Measurements from ENCODE around the gene RTCB.

Gene RTCB

DNA sequence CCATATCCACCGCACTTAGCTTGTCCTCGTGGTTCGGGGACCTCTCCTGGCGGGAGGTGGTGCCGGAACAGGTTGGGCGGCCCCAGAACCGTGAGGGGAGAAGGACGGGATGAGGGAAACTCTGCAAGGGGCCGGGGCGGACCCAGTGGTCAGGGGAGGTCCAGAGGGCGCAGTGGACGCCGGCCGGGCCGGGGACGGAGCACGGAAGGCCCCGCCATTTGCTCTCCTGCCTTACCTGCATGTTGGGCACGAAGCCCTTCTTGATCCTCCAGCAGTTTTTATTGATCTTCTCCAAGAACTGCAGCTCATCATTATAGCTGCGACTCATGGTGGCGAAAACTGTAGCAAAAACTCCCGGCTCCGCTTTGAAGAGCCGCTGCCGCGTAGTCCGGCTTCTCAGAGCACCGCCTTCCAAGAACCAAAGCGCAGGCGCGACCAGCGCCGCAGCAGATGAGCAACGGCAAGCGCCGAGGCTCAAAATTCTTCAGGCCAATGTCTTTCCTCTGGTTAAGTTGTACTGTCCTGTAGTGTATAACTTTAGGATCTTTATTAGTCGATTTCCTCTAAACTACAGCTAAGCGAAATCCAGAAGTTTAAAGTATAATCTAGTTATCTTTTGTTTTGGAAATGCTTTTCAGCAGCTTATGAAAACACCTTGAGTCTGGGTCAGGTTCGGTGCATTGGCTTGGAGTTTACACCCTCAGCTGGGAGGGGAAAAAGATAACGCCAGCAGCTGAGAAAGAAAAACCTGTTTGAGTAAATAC is at the start of gene RTCB:
Gene RTCB (minus strand): TSS at position 419 of the 764 bp plus-strand sequence. CDS start 91 bp downstream, at position 328.
- peak; percentile 95 for DNase-seq

DNA sequence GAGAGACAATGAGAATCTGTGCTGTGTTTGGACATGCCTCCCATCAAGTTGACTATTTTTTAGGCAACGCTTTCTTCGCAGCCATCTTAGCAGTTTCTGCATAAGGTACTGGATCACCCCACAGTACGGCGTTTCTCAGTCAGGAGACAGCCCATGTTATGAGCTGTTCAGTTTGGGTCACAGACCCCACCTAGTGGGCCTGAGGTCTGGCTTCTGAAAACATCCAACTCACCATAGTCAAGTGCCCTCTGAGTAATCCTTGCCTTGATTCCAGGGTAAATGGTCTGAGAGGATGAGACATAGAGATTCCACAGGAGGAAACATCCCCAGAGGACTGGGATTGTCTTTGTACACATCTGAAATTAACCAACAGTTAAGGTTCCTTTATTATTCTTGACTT is 45.0 kb upstream of the RTCB start:
- no peak for DNase-seq

DNA sequence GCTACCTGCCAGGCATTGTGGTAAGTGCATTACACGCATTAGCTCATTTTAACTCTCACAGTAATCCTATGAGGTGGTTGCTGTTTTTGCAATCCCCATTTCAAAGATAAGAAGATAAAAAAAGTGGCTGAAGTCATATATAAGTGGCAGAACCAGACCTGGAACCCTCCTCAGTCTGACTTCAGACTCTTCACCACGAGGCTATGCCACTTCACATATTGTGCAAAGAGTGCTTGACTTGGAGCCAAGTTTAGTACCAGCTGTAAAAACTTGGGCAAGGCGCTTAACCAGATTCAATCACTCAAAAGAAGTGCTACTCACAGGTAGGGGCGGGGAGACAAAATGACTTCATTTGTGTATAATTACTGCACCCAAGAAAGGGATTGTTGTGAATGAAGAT is 36.9 kb upstream of the RTCB start:
- DNase-seq = no peak

DNA sequence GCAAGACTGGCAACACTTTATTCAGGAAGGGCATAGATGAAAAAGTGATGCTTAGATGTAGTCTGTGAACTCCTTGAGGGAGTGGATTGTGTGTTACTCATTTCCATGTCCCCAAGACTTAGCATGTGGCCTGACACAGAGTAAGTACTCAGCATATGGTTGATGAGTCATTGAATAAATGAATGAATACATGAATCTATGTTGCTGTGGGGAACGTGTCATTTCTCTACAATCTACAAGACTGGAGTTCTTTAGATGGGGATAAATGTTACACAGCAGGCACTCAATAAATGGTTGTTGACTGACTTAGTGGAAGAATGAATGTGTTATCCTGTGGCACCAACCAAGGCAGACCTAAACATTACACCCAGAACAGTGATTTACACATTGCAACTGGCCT is 34.3 kb upstream of the RTCB start:
- DNase-seq = no peak

DNA sequence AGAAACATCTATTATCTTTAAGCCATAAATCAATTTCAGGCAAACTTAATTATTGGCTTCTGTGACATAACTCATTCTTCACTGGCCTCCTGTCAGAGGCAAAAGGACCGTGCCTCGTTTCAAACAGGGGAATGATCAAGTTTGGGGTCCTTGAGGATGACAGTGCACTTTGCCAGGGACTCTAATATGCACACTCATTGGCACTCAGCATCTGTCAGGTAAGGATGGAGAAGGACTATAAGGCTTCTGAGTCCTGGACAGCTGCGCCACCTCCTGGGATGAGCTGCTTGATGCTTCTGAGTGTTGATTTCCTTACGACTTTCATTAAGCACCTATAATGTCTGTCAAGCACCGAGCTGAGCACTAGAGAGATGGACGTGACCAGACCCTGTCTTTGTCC is 32.0 kb upstream of the RTCB start:
- DNase-seq = peak; percentile 31

DNA sequence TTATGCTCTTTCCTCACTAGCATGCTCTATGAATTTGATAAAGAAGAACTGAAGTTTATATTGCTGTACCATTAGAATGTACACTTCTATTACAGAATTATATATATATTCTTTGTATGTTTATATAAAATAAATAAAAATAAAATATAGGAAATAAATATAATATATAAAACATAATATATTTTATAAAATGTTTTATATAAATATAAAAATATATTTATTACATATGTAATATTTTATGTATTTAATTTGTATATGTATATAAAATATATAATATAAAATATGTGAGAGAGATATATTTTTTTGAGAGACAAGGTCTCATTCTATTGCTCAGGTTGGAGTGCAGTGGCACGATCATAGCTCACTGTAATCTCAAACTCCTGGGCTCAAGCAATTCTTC is 18.3 kb upstream of the RTCB start:
- DNase-seq = no peak

DNA sequence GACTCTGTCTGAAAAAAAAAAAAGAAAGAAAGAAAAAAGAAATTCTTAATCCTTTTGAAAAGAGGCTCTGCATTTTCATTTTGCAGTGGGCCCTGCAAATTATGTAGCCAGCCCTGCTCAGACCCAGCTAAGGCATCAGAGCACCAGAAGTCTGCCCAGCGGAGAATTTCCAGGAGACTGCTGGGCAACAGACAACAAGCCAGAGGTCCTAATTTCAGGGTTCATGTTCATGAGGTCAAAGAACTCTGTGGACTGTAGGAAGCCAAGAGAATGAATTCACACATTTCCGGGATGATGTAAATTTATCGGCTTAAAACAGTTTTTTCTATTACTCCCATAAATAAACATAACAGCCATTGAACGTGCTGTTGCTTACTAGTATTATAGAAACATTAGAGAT is 14.8 kb upstream of the RTCB start:
- no peak for DNase-seq

DNA sequence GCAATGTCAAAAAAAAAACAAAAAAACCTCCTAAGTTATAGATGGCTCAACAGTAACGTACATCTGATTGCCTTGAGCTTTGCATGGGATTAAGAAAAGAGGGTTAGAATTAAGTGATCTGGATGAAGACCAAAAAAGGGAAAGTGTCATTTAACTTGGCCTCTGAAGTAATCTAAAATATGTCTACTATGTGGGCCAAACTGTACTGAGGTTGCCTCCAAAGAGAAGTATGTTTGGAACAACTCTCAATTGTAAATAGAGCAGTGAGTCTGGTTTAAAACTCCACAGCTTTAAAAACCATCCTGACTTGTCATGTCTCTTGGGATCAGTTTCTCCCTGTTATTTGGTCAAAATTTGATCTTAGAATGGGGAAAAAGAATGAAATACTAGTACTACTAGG is 11.6 kb upstream of the RTCB start:
- no peak for DNase-seq

DNA sequence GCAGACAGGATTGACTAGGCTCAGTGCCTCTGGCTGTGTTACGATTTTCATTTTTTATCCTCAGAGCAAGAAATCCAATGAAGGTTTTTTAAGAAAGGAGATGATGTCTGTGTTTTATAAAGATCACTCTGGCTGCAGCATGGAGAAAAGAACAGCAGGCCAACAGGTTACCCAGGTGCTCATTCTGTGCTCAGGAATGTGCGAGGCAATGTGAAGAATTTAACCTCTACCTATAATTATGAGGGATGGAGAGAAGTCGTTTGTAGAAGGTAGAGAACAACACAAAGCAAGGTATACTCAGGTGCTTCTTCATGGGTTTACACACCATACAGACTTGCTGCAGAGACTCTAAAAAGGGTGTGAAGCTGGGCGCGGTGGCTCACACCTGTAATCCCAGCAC is 10.0 kb upstream of the RTCB start:
- no peak for DNase-seq

DNA sequence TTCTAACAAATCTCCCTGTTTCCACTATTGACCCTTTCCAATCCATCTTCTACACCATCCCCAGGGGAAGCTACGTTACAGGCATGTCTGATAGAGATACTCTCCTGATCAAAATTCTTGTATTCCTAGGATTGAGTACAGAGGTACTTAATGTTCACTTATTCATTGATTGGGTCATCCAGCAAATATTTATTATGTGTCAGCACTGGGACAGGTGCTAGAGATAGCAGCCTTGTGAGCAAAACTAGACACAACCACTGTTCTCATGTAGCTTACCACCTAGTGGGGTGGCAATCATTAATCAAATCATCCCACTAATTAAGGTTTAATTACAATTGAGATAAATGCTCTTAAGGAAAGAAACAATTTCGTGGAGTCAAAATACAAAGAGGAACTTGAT is 9.4 kb upstream of the RTCB start:
- DNase-seq = no peak

DNA sequence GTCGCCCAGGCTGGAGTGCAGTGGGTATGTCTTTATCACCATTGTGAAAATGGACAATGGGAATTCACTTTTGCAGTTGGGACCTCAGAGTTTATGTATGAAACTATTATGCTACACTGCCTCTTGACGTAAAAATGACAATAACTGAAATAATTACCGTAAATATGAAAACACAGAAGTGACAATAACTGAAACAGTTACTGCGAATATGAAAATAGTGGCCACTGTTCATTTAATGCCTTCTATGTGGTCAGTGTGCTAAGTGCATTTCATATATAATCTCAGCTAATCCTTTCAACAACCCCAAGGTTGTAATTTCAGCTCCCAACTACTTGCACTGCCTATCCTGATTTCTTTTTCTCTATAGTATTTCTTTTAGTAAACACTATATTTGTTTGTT is 5.9 kb upstream of the RTCB start:
- DNase-seq = no peak

DNA sequence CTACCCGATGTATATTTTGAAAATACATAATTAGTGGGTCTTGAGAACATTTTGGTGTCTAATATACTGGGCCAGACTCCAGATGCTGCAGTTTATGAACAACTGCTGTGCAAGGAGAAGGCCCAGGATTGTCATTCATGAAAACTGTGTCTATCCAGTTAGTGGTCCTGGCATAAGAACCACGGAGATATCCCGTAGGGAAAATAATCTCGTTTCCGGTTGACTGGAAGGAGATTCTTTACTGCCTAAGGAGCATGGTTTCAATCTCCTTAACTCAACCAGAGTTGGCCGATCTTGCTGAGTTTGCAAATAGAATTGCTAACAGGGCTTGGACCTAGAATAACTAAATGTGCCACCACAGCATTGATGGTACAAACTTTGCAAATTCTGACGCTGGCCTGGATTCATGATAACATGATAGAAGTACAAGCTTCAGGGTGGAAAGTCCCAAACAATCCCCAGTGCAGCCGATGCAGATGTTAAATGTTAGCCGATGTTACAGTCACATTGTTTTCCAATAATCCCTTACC is 4.6 kb upstream of the RTCB start:
- DNase-seq = no peak

DNA sequence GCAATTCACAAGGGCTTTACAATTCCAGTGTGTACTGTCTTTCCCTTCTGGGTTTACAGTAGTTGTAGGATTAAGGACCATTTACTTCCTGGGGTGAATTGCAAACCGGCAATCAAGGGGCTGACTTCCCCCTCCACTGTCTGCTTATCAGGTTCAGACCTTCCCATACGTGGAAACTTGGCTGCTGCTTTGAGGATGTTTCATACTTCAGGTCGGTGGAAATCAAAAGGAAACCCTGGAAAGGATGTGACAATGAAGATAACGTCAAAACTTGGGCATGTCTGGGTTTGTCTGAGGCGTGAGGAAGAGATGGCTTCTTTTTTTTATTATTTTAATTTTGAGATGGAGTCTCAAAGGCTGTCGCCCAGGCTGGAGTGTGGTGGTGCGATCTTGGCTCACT is 2.1 kb upstream of the RTCB start:
- peak; percentile 59 for DNase-seq

DNA sequence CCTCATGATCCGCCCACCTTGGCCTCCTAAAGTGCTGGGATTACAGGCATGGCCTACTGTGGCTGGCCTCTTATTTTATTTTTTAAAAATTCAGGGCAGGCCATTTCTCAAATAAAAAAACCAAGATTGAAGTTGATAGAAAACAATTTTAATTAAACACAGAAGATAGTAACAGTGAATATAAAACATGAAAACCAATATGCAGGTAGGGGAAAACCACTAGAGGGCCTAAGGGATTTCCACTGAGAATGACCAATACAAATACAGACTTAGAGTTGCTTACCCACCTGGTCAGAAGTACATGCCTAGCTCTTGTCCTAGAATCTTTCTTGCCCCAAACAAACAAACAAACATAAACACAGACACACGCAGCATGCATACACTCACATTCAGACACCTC is 1.7 kb upstream of the RTCB start:
- peak; percentile 59 for DNase-seq

DNA sequence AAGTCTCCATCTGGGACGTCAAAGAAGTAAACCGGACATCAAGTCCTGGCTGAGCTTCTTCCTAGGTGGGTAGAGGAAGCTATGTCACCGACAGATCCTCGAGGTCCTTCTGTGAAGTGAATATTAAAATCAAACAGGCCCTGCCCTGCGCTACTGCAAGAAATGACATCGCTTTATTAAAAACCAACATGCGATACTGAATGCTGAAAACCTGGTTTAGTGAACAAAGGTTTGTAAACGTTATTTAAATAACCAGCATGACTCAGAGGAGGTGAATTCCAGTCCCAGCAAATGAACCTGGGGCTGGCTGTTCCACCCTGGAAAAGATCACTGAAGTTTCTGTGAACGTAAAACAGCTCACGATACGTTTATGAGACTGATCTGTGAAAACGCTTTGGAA is 645 bp downstream of the RTCB start:
- peak; percentile 33 for DNase-seq

DNA sequence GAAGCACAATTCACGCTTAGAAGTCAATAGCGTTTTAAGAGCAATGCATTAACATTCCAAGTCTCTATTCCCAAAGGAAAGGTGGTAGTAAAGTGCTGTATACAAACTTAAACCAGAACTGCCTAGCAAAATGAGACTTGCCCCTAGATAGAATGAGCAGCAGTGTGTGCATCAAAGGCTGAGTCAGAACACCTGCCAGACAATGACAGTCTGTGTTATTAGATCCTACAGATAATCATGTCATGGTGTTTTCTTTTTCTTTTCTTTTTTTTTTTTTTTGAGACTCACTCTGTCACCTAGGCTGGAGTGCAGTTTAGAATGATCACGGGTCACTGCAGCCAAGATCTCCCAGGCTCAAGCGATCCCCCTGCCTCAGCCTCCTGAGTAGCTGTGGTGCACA is 1.6 kb downstream of the RTCB start:
- no peak for DNase-seq

DNA sequence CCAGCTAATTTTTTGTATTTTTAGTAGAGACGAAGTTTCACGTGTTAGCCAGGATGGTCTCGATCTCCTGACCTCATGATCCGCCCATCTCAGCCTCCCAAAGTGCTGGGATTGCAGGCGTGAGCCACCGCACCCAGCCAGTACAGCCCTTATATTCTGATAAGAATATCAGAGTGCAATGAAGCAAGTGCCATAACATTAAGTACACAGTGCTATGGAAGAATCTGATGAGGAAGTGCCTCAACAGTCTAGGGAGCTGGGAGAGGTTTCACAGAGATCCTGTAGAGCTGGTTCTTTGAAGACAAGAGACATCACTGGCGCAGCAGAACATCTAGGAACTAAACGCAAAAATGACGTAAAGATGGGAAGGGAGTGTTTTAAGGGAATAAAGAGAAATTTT is 2.1 kb downstream of the RTCB start:
- no peak for DNase-seq

DNA sequence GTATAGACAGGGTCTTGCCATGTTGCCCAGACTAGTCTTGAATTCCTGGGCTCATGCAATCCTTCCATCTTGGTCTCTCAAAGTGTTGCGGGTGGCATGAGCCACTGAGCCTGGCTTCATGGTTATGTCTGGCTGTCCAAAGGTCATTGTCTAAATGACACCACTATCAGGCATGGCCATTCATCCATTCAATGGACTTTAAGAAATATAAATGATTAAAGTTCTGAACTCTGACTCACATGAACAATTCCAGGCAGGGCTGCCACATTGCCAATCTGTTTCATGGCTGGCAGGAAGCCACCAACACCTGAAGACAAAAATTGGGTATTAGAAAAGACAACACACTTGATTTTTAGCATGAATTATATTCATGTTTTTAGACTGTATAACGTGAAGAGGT is 4.1 kb downstream of the RTCB start:
- no peak for DNase-seq

DNA sequence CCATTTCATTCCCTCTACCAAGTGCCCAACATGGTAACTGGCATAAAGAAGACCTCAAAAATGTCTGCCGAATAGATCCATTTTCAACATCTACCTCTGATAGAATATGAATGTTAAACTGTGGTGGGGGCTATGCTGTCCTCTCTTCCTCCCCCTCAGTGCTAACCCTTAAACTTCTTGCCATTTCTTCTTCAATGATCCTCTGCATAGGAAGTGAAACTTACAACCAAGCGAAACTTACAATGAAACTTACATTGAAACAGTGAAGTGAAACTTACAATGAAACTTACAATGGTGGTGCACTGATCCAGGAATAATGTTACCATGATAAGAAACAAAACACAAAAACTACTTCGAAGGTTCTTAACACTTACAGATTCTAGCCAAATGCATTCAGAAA is 4.7 kb downstream of the RTCB start:
- no peak for DNase-seq

DNA sequence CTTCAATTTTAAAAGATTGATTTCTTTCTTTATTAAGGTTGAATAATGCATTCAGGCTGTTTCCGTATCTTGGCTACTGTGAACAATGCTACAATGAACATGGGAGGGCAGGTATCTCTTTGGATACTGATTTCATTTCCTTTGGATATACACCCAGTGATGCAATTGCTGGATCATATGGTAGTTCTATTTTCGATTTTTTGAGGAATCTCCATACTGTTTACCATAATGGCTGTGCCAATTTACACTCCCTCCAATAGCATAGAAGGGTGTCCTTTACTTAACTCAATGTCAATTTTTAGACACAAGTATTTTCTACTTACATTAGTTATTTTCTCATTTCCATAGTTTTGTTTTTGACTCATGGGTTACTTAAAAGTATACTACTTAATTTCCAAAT is 8.0 kb downstream of the RTCB start:
- DNase-seq = no peak

DNA sequence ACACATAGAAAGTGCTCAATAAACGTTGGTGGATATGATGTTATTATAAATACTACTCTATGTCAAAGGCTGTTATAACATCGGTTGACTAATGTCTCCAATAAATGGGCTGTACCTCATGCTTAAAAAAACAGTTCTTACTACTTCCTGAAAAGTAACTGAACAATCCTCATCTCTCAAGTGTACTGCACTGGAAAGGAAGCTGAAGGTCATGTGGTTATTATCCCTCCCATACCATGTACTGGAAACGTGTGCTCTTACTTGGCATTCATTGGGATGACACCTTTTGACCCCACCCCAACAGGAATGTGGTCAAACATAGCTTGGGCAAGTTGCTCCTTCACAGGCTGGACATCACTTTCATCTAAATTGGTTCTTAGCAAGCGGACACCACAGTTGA is 10.6 kb downstream of the RTCB start:
- no peak for DNase-seq

DNA sequence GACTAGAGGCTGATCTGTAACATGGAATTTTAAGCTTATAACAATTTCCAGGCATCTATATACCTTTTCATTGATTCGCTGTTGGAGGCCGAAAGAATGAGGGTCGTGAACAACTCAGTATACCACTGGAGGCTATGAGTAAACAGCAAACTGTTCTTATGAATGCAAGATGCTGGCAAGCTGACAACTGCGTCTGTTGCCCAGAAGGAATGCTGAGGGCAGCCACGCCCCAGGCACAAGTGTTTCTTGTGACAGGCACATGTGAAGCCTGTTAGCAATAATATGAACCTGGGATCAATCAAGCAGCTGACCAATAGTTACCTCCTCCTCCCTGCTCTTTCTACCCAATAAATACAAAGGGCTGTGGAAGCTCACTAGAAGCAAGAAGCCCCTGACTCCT is 15.3 kb downstream of the RTCB start:
- DNase-seq = no peak

DNA sequence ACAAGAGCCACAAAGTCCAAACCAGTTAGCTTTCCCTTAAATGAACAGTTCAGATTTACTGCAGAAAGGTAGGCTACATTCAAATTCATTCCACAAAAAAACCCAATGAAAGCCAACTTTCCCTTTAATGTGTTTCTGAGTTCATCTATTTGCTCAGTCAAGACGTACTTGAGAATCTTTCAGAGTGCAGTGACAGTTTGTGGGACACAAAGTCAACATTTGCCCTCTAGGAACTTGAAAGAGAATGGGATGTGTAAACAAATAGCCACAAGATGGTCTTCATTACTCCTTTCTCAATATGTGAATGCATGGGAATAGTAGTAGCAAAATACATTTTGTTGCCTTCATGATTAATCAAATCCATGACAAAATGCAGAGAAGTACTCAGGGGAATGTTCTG is 15.8 kb downstream of the RTCB start:
- no peak for DNase-seq

DNA sequence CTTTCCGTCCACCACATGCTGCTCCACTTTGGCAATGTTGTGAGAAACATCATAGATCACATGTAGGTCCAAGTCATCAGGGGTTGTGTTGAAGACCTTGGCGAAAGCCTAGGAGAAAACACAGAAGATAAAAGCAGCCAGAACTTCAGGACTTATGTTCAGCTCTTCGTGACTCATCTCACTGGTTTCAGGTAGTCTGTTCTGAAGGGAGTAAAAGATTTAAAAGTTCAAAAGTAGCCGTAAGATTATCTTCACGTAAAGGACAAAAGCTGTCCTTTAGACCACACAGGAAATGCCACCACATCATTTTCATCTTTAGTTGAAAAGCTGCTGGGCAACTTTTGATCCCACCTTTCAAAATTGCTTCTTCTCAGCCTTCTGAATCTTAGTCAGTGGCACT is 16.9 kb downstream of the RTCB start:
- DNase-seq = no peak

DNA sequence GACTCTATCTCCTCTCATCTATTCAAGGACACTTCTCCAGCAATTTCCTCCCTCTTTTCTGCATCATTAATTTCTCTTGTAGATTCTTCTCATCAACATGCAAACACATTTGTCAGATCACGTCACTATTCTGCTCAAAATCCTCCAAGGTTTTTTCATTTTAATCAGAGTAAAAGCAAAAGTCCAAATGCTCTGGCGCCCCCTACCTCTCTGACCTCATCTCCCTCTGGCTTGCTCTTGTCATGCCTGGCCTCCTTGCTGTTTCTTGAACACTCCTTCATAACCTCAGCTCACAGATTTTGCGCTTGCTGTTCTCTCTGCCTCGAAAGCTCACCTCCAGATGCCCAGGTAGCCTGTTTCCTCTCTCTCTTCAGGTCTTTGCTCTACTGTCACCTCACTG is 22.4 kb downstream of the RTCB start:
- peak; percentile 37 for DNase-seq

All from OCI-M1 (cell line).